Liver (tissue), 9 donors: ENCODE data around the gene AFF2. TPM values are rescaled to one million over a fixed set of nuclear protein-coding genes. Genes with fewer than 3 reads are reported as not detected.

Experiments
- DNase-seq: peaks from one replicate; pipeline ENCODE4 v3.0.0-alpha.2; 2017; ENCODE audit warnings: low spot score
- H3K27ac ChIP-seq, 2 donors: one replicate each; pipeline ENCODE4 v1.7.0; 2013; ENCODE audit warnings: inconsistent platforms in 2 of 2, low read length in 2 of 2, control low read depth in 1 of 2, low read depth in 1 of 2, mild to moderate bottlenecking in 1 of 2
- H3K27me3 ChIP-seq, 4 donors: one replicate each; pipeline versions ENCODE4 v1.6.1 to v1.7.0; 2013; ENCODE audit warnings: low read length in 3 of 4, inconsistent platforms in 1 of 4, mild to moderate bottlenecking in 1 of 4, moderate library complexity in 1 of 4; ENCODE audit not compliant: control insufficient read depth in 4 of 4, insufficient read depth in 4 of 4
- H3K36me3 ChIP-seq, 4 donors: one replicate each; pipeline versions ENCODE4 v1.6.1 to v1.7.0; 2013; ENCODE audit warnings: low read length in 3 of 4, mild to moderate bottlenecking in 3 of 4, low read depth in 1 of 4, moderate library complexity in 1 of 4; ENCODE audit not compliant: control insufficient read depth in 4 of 4, insufficient read depth in 3 of 4
- H3K4me1 ChIP-seq, 4 donors: one replicate each; pipeline versions ENCODE4 v1.6.1 to v1.7.0; 2013; ENCODE audit warnings: low read length in 3 of 4, mild to moderate bottlenecking in 3 of 4, moderate library complexity in 1 of 4; ENCODE audit not compliant: control insufficient read depth in 4 of 4, insufficient read depth in 4 of 4
- H3K4me3 ChIP-seq, 3 donors: one replicate each; pipeline versions ENCODE4 v1.6.1 to v1.7.0; 2013; ENCODE audit warnings: low read length in 3 of 3, control low read depth in 1 of 3, low read depth in 1 of 3, mild to moderate bottlenecking in 1 of 3
- H3K9ac ChIP-seq, 2 donors: one replicate each; pipeline ENCODE4 v1.7.0; 2013; ENCODE audit warnings: low read length in 2 of 2, mild to moderate bottlenecking in 2 of 2, moderate library complexity in 2 of 2, control low read depth in 1 of 2, low read depth in 1 of 2
- H3K9me3 ChIP-seq, 4 donors: one replicate each; pipeline versions ENCODE4 v1.6.1 to v1.7.0; 2013; ENCODE audit warnings: low read length in 3 of 4; ENCODE audit not compliant: control insufficient read depth in 4 of 4
- ATF3 ChIP-seq: IDR thresholded peaks from 2 replicates; pipeline ENCODE4 v1.6.1; 2016; ENCODE audit warnings: antibody characterized with exemption
- CTCF ChIP-seq: fragments of 150-350 bp; IDR thresholded peaks from 2 replicates; pipeline ENCODE4 v1.5.1; 2017; ENCODE audit warnings: improper control_type of control experiment, low read depth, low read length; ENCODE audit not compliant: missing input control
- EGR1 ChIP-seq, 2 donors: IDR thresholded peaks; 2 replicates each; pipeline ENCODE4 v1.6.1; 2016 to 2018; ENCODE audit warnings: antibody characterized with exemption in 2 of 2, low read depth in 2 of 2
- FOXA1 ChIP-seq: IDR thresholded peaks from 2 replicates; pipeline ENCODE4 v1.6.1; 2016; ENCODE audit warnings: antibody characterized with exemption
- FOXA2 ChIP-seq: IDR thresholded peaks from 2 replicates; pipeline ENCODE4 v1.6.1; 2016; ENCODE audit warnings: antibody characterized with exemption
- GABPA ChIP-seq, 2 donors: IDR thresholded peaks in 1 of 2; conservative IDR thresholded peaks in 1 of 2; 2 replicates each; pipeline ENCODE4 v1.6.1; 2016; ENCODE audit warnings: antibody characterized with exemption in 2 of 2, mild to moderate bottlenecking in 1 of 2, moderate library complexity in 1 of 2
- HNF4A ChIP-seq, 2 donors: conservative IDR thresholded peaks; 2 replicates each; pipeline ENCODE4 v1.6.1; 2016; ENCODE audit warnings: antibody characterized with exemption in 2 of 2, mild to moderate bottlenecking in 2 of 2
- HNF4G ChIP-seq: IDR thresholded peaks from 2 replicates; pipeline ENCODE4 v1.6.1; 2016; ENCODE audit warnings: antibody characterized with exemption
- JUND ChIP-seq, 2 donors: IDR thresholded peaks; 2 replicates each; pipeline ENCODE4 v1.6.1; 2016; ENCODE audit warnings: antibody characterized with exemption in 2 of 2
- MAX ChIP-seq: IDR thresholded peaks from 2 replicates; pipeline ENCODE4 v1.6.1; 2016; ENCODE audit warnings: antibody characterized with exemption
- NR2F2 ChIP-seq: IDR thresholded peaks from 2 replicates; pipeline ENCODE4 v1.6.1; 2016; ENCODE audit warnings: antibody characterized with exemption
- RAD21 ChIP-seq, 2 donors: IDR thresholded peaks; 2 replicates each; pipeline ENCODE4 v1.6.1; 2016; ENCODE audit warnings: antibody characterized with exemption in 2 of 2, mild to moderate bottlenecking in 2 of 2
- REST ChIP-seq: IDR thresholded peaks from 2 replicates; pipeline ENCODE4 v1.6.1; 2016; ENCODE audit warnings: antibody characterized with exemption, mild to moderate bottlenecking
- RXRA ChIP-seq, 2 donors: IDR thresholded peaks; 2 replicates each; pipeline ENCODE4 v1.6.1; 2017 to 2018; ENCODE audit warnings: antibody characterized with exemption in 2 of 2, mild to moderate bottlenecking in 1 of 2
- SP1 ChIP-seq: IDR thresholded peaks from 2 replicates; pipeline ENCODE4 v1.6.1; 2018; ENCODE audit warnings: antibody characterized with exemption, mild to moderate bottlenecking
- TAF1 ChIP-seq: conservative IDR thresholded peaks from 2 replicates; pipeline ENCODE4 v1.6.1; 2016; ENCODE audit warnings: antibody characterized with exemption, mild to moderate bottlenecking
- YY1 ChIP-seq: IDR thresholded peaks from 2 replicates; pipeline ENCODE4 v1.6.1; 2016; ENCODE audit warnings: antibody characterized with exemption, mild to moderate bottlenecking
- ZBTB33 ChIP-seq: IDR thresholded peaks from 2 replicates; pipeline ENCODE4 v1.6.1; 2016; ENCODE audit warnings: antibody characterized with exemption
- WGBS: extraction: QIAGEN DNeasy Blood & Tissue Kit; methylation state at CpG from one replicate; pipeline ENCODE4 v1.1.7; 2013; 5-methylcytosine and 5-hydroxymethylcytosine counted together
- polyA plus RNA-seq, 2 donors: library from polyadenylated mRNA; stranded (reverse) in 1 of 2; unstranded in 1 of 2; fragments of 200-250 nt in 1 of 2; fragments of >200 nt in 1 of 2; fragmentation: Nextera tagmentation in 1 of 2; extraction: Ambion mirVana in 1 of 2; gene quantifications; one replicate each; pipeline versions ENCODE4 v1.2.1 to v1.2.3, GENCODE V29; 2013 to 2015
- total RNA-seq, 2 donors: library from RNA; depleted of rRNA; stranded (reverse); fragments of >200 nt; gene quantifications; one replicate each; pipeline ENCODE4 v1.2.3, GENCODE V29; 2014
- donor health status: healthy.
- donor health status: healthy.
- donor health status: healthy.
- donor health status: healthy.
- donor health status: healthy.

AFF2 gene
- total and polyA plus RNA-seq, 4 donors: 0.01 to 1.6 (median 0.50) TPM; not detected in 1

GRCh38 chrX:148542481-148543255, 42.3 kb downstream of the AFF2 start:
- no peak overlapping the region for H3K9ac ChIP-seq
- WGBS: 75% methylated on average over 5 of the region's 5 CpGs
- H3K4me1 ChIP-seq: no peaks in the 10 kb centered on the region
- no peaks in the 10 kb centered on the region for H3K36me3 ChIP-seq
- H3K4me3 ChIP-seq: no peak overlapping the region
- TF ChIP-seq HNF4A (conservative IDR thresholded peaks at IDR 0.05): no peak
- TF ChIP-seq NR2F2: no peak
- TF ChIP-seq CTCF: no peak
- TF ChIP-seq FOXA2: no peak
- no peak for TF ChIP-seq GABPA (IDR thresholded peaks at IDR 0.05 in 1 of 2, conservative IDR thresholded peaks at IDR 0.05 in 1 of 2)
- TF ChIP-seq TAF1: no peak
- no peak for TF ChIP-seq EGR1 (IDR thresholded peaks at IDR 0.05; ENCODE audit: low read depth in 2 of 2)
- no peak for TF ChIP-seq RAD21 (IDR thresholded peaks at IDR 0.05)
- TF ChIP-seq RXRA (IDR thresholded peaks at IDR 0.05): no peak
- TF ChIP-seq JUND (IDR thresholded peaks at IDR 0.05): no peak
- no peak for TF ChIP-seq ATF3
- TF ChIP-seq FOXA1: no peak
- no peak for TF ChIP-seq MAX
- no peak for TF ChIP-seq REST
- TF ChIP-seq YY1: no peak
- TF ChIP-seq SP1: no peak
- no peak for TF ChIP-seq ZBTB33
- TF ChIP-seq HNF4G: no peak
- H3K27ac ChIP-seq: no peak overlapping the region
- H3K27me3 ChIP-seq: no peaks in the 10 kb centered on the region
- DNase-seq: no peak
- H3K9me3 ChIP-seq: no peaks in the 10 kb centered on the region
